ENCODE results near the gene ACTL7B. TPM values are rescaled to one million over a fixed set of nuclear protein-coding genes. Genes with fewer than 3 reads are reported as not detected.

The ACTL7B gene
- total RNA-seq, 1 experiment from 2014 or later = not detected

- TF ChIP-seq ZNF263 (CRISPR knock-in tag; IDR thresholded peaks at IDR 0.05; ENCODE audit: low read depth) (no peak), RELA (CRISPR knock-in tag; IDR thresholded peaks at IDR 0.05; ENCODE audit: borderline replicate concordance) (no peak), FOXK1 (CRISPR knock-in tag; IDR thresholded peaks at IDR 0.05) (no peak), TCF7 (CRISPR knock-in tag; IDR thresholded peaks at IDR 0.05; ENCODE audit: low read depth) (no peak), JUN (CRISPR knock-in tag; IDR thresholded peaks at IDR 0.05) (no peak), EMX1 (CRISPR knock-in tag; IDR thresholded peaks at IDR 0.05) (no peak), OVOL2 (CRISPR knock-in tag; IDR thresholded peaks at IDR 0.05; ENCODE audit: borderline replicate concordance) (no peak), ATF6 (CRISPR knock-in tag; IDR thresholded peaks at IDR 0.05) (no peak), USF2 (CRISPR knock-in tag; IDR thresholded peaks at IDR 0.05) (no peak), TP53 (CRISPR knock-in tag; IDR thresholded peaks at IDR 0.05) (no peak)
These were observed 10.9 kb downstream of the ACTL7B start (continued) for GRCh38 chr9:108844856-108845255.

- POLR2A ChIA-PET = no interaction called here
These were observed 11.4 kb downstream of the ACTL7B start for GRCh38 chr9:108844391-108844790.

GRCh38 chr9:108842610-108843295 lies 13.0 kb downstream of the ACTL7B start:
- ATAC-seq (no peak), DNase-seq (ENCODE audit: low spot score) (no peak)
- Mint-ChIP-seq H3K4me3 (no peak overlapping the region), H3K36me3 (no peaks in the 10 kb centered on the region), H3K27ac (0 out of 2 replicates have a peak overlapping the region, but pooled peaks have one; percentile 37), H3K9me3 (peaks cover 5% of the 10 kb centered on the region), H3K27me3 (ENCODE audit: low read depth) (no peaks in the 10 kb centered on the region), H3K4me1 (peaks cover 9% of the 10 kb centered on the region; the same call in 1 of the 2 replicates)
- ChIA-PET POLR2A (no interaction called here), CTCF (interaction anchor here (0.8 kb wide), 1 partner anchor 12 kb away, joined by 3 read pairs; no protein-coding TSS in a partner anchor)
- TF ChIP-seq SP1 (CRISPR knock-in tag; conservative IDR thresholded peaks at IDR 0.05) = no peak
- TF ChIP-seq ELF4 (CRISPR knock-in tag; IDR thresholded peaks at IDR 0.05; ENCODE audit: low read depth) = no peak
- TF ChIP-seq SMAD3 (CRISPR knock-in tag; IDR thresholded peaks at IDR 0.05; ENCODE audit: borderline replicate concordance) = no peak
- no peak for TF ChIP-seq USF1 (CRISPR knock-in tag; IDR thresholded peaks at IDR 0.05)
- no peak for TF ChIP-seq TEAD1 (CRISPR knock-in tag; IDR thresholded peaks at IDR 0.05)
- TF ChIP-seq ETV6 (CRISPR knock-in tag; IDR thresholded peaks at IDR 0.05) = no peak
- no peak for TF ChIP-seq JUN (CRISPR knock-in tag; IDR thresholded peaks at IDR 0.05)
- TF ChIP-seq ZNF317 (CRISPR knock-in tag; IDR thresholded peaks at IDR 0.05; ENCODE audit: borderline replicate concordance, low read depth) = no peak
- TF ChIP-seq ZBTB21 (CRISPR knock-in tag; IDR thresholded peaks at IDR 0.05; ENCODE audit: borderline replicate concordance) = no peak
- TF ChIP-seq AFF4 (CRISPR knock-in tag; IDR thresholded peaks at IDR 0.05; ENCODE audit: borderline replicate concordance) = no peak
- TF ChIP-seq ZNF512 (CRISPR knock-in tag; IDR thresholded peaks at IDR 0.05; ENCODE audit: borderline replicate concordance) = no peak
- TF ChIP-seq ZNF423 (CRISPR knock-in tag; IDR thresholded peaks at IDR 0.05) = no peak

More at GRCh38 chr9:108844391-108844790, 11.4 kb downstream of the ACTL7B start:
- peaks cover 9% of the 10 kb centered on the region; the same call in 1 of the 2 replicates for H3K4me1 Mint-ChIP-seq
- ATAC-seq = no peak
- no peaks in the 10 kb centered on the region for H3K36me3 Mint-ChIP-seq
- H3K27me3 Mint-ChIP-seq (ENCODE audit: low read depth) = no peaks in the 10 kb centered on the region
- peaks cover 3% of the 10 kb centered on the region for H3K9me3 Mint-ChIP-seq
- CTCF ChIA-PET = interaction anchor here (1.9 kb wide), 1 partner anchor 20 kb away, joined by 4 read pairs; no protein-coding TSS in a partner anchor
- H3K27ac Mint-ChIP-seq = no peak overlapping the region
- H3K4me3 Mint-ChIP-seq = no peak overlapping the region
- TF ChIP-seq MYBL2 (CRISPR knock-in tag; IDR thresholded peaks at IDR 0.05) = no peak
- no peak for TF ChIP-seq TP53 (CRISPR knock-in tag; IDR thresholded peaks at IDR 0.05)
- TF ChIP-seq USF1 (CRISPR knock-in tag; IDR thresholded peaks at IDR 0.05) = no peak
- no peak for DNase-seq (ENCODE audit: low spot score)
